SK-N-SH (cell line): ENCODE data around the gene C1QTNF3.

Source experiments
- CHD2 ChIP-seq: fragments of 150-350 bp; IDR thresholded peaks from 2 replicates; pipeline ENCODE4 v1.6.1; 2018; ENCODE audit warnings: low read length; ENCODE audit not compliant: partially characterized antibody
- CTCF ChIP-seq: fragments of 200-600 bp; sonication (generic); IDR thresholded peaks from 2 replicates; pipeline ENCODE4 v1.6.1; 2017; ENCODE audit warnings: antibody characterized with exemption, mild to moderate bottlenecking, moderate library complexity
- EP300 ChIP-seq, 2 experiments: IDR thresholded peaks; 2 replicates each; pipeline versions ENCODE4 v1.4.0 to v1.6.1; 2012; ENCODE audit warnings: borderline replicate concordance in 1 of 2, low read depth in 1 of 2, low read length in 1 of 2
- EZH2phosphoT487 ChIP-seq: fragments of 200-600 bp; sonication (generic); IDR thresholded peaks from 2 replicates; pipeline ENCODE4 v1.6.1; 2017; ENCODE audit warnings: low read depth, mixed run types, mild to moderate bottlenecking, antibody characterized with exemption, moderate library complexity, borderline replicate concordance
- MAX ChIP-seq: IDR thresholded peaks from 2 replicates; pipeline ENCODE4 v1.4.0; 2012; ENCODE audit warnings: low read depth
- NFIC ChIP-seq: IDR thresholded peaks from 2 replicates; pipeline ENCODE4 v1.4.0; 2012; ENCODE audit warnings: borderline replicate concordance
- NRF1 ChIP-seq: IDR thresholded peaks from 2 replicates; pipeline ENCODE4 v1.6.1; 2012; ENCODE audit warnings: low read depth, mild to moderate bottlenecking, low read length
- POLR2AphosphoS5 ChIP-seq: IDR thresholded peaks from 2 replicates; pipeline ENCODE4 v1.6.1; 2012; ENCODE audit warnings: low read depth, low read length
- RCOR1 ChIP-seq: fragments of 150-350 bp; IDR thresholded peaks from 2 replicates; pipeline ENCODE4 v1.6.1; 2017; ENCODE audit warnings: antibody characterized with exemption, low read length
- SIN3A ChIP-seq: IDR thresholded peaks from 2 replicates; pipeline ENCODE4 v1.6.1; 2012; ENCODE audit warnings: low read depth, mild to moderate bottlenecking, low read length, moderate library complexity, borderline replicate concordance
- TCF12 ChIP-seq: IDR thresholded peaks from 2 replicates; pipeline ENCODE4 v1.4.0; 2012
- TF ChIP-seq, protein P1 (sequence below): IDR thresholded peaks from 2 replicates; pipeline ENCODE4 v1.6.1; 2012; ENCODE audit warnings: mild to moderate bottlenecking, low read depth, low read length, moderate library complexity

DNA sequence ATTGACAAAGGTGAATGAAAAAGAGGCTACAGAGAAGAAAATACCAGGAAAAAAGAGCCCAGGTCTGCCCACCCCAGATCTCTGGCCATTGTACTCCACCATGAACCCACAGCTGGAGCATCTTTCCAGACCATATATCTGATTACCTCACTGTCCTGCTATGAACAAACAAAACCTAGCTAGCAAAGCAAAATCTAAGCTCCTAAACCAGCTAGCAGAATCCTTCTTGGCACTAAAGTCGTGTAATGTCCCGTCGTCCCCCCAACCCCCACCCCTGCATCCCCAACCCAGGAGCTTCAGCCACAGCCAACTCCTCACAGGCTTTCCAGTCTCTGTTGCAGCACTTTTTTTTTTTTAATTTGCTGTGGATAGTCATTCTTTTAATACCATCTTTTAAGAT, 2.5 kb downstream of the C1QTNF3 start:
- TF ChIP-seq CTCF: no peak
- TF ChIP-seq EZH2phosphoT487: no peak
- no peak for TF ChIP-seq EP300 (IDR thresholded peaks at IDR 0.05; ENCODE audit: borderline replicate concordance in 1 of 2, low read depth in 1 of 2, low read length in 1 of 2)
- no peak for TF ChIP-seq POLR2AphosphoS5
- TF ChIP-seq MAX: no peak
- TF ChIP-seq NRF1: no peak
- no peak for TF ChIP-seq SIN3A
- no peak for TF ChIP-seq RCOR1
- TF ChIP-seq TCF12: no peak
- no peak for TF ChIP-seq CHD2
- TF ChIP-seq, protein P1, sequence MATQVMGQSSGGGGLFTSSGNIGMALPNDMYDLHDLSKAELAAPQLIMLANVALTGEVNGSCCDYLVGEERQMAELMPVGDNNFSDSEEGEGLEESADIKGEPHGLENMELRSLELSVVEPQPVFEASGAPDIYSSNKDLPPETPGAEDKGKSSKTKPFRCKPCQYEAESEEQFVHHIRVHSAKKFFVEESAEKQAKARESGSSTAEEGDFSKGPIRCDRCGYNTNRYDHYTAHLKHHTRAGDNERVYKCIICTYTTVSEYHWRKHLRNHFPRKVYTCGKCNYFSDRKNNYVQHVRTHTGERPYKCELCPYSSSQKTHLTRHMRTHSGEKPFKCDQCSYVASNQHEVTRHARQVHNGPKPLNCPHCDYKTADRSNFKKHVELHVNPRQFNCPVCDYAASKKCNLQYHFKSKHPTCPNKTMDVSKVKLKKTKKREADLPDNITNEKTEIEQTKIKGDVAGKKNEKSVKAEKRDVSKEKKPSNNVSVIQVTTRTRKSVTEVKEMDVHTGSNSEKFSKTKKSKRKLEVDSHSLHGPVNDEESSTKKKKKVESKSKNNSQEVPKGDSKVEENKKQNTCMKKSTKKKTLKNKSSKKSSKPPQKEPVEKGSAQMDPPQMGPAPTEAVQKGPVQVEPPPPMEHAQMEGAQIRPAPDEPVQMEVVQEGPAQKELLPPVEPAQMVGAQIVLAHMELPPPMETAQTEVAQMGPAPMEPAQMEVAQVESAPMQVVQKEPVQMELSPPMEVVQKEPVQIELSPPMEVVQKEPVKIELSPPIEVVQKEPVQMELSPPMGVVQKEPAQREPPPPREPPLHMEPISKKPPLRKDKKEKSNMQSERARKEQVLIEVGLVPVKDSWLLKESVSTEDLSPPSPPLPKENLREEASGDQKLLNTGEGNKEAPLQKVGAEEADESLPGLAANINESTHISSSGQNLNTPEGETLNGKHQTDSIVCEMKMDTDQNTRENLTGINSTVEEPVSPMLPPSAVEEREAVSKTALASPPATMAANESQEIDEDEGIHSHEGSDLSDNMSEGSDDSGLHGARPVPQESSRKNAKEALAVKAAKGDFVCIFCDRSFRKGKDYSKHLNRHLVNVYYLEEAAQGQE: no peak
- no peak for TF ChIP-seq NFIC
